Gastrocnemius medialis (tissue), 4 donors: Measurements from ENCODE around the gene TP73. TPM values are rescaled to one million over a fixed set of nuclear protein-coding genes. Genes with fewer than 3 reads are reported as not detected.

ENCODE experiments used
- ATAC-seq, 2 donors: fragments of 150-250 bp; one replicate each; pipeline ENCODE4 v1.9.1; 2016
- DNase-seq, 2 donors: peaks; one replicate each; pipeline ENCODE4 v3.0.0-alpha.2; 2019
- H3K27ac ChIP-seq, 4 donors: fragments of 200-600 bp; sonication (generic); 1 replicate in 1 of 4; 2 replicates in 3 of 4; pipeline ENCODE4 v1.5.1; 2016 to 2018; ENCODE audit warnings: mild to moderate bottlenecking in 2 of 4, moderate library complexity in 1 of 4
- H3K27me3 ChIP-seq, 3 donors: fragments of 200-600 bp; sonication (generic) in 2 of 3; 1 replicate in 1 of 3; 2 replicates in 2 of 3; pipeline versions ENCODE4 v1.5.1 to v1.6.0; 2016 to 2019; ENCODE audit warnings: mild to moderate bottlenecking in 1 of 3, moderate library complexity in 1 of 3
- H3K36me3 ChIP-seq, 2 donors: fragments of 200-600 bp; sonication (generic) in 1 of 2; one replicate each; pipeline ENCODE4 v1.5.1; 2017 to 2018
- H3K4me1 ChIP-seq, 2 donors: fragments of 200-600 bp; sonication (generic) in 1 of 2; one replicate each; pipeline ENCODE4 v1.5.1; 2016 to 2017; ENCODE audit warnings: mild to moderate bottlenecking in 2 of 2
- H3K4me3 ChIP-seq, 4 donors: fragments of 200-600 bp; sonication (generic) in 3 of 4; 1 replicate in 1 of 4; 2 replicates in 3 of 4; pipeline ENCODE4 v1.5.1; 2016 to 2019; ENCODE audit warnings: mild to moderate bottlenecking in 2 of 4
- H3K9me3 ChIP-seq, 3 donors: fragments of 200-600 bp; sonication (generic) in 2 of 3; 1 replicate in 1 of 3; 2 replicates in 2 of 3; pipeline ENCODE4 v1.5.1; 2016 to 2019
- POLR2A ChIP-seq, 2 donors: fragments of 450-650 bp; IDR thresholded peaks; one replicate each; pipeline ENCODE4 v1.6.1; 2017; ENCODE audit warnings: antibody characterized with exemption in 2 of 2, mild to moderate bottlenecking in 2 of 2, moderate library complexity in 2 of 2
- in situ Hi-C, 4 donors: fragments of 200-750 bp; cut with MboI; loops; one replicate each; pipeline versions ENCODE4 v1.15.0 to v1.8.0; 2017; ENCODE audit warnings: low sequenced_read_pairs in 4 of 4
- intact Hi-C: fragments of 100-400 bp; cut with DNase I; formaldehyde crosslinking; loops from one replicate; pipeline ENCODE4 v1.15.1; 2023; ENCODE audit warnings: low total_unique reads
- total RNA-seq, 4 donors: library from RNA; depleted of rRNA; stranded (reverse); fragments of >200 nt; gene quantifications; one replicate each; pipeline versions ENCODE4 v1.1.0 to v1.2.3, GENCODE V29; 2016
- TF ChIP-seq, protein P1 (sequence below), 5 experiments: fragments of 450-650 bp in 3 of 5; fragments of 200-600 bp in 2 of 5; sonication (generic) in 2 of 5; IDR thresholded peaks in 4 of 5; conservative IDR thresholded peaks in 1 of 5; 1 replicate in 4 of 5; 2 replicates in 1 of 5; pipeline ENCODE4 v1.5.1; 2016 to 2019; ENCODE audit warnings: antibody characterized with exemption in 5 of 5, mild to moderate bottlenecking in 3 of 5, moderate library complexity in 3 of 5

Gene TP73
- total RNA-seq, 4 donors from 2014 or later: 0.07 TPM; not detected in 3

DNA sequence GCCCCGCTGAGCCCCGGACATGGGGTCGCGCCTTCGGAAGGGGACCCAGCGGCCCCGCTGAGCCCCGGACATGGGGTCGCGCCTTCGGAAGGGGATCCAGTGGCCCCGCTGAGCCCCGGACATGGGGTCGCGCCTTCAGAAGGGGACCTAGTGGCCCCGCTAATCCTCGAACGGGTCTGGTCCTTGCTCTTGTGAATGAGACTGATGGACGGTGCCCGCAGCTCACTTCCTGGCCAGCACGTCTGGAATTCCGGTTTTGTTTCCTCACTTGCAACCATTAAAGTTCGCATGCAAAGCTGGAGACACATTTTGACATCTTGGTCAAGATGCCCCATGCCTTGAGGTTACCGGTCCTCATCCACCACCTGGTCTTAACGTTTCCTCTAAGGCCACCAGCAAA lies 8.0 kb upstream of the TP73 start:
- Histone ChIP-seq H3K4me1 (peaks cover 8 to 10% of the 10 kb centered on the region in 2 donors), H3K27ac (no peak overlapping the region), H3K27me3 (no peaks in the 10 kb centered on the region), H3K4me3 (no peak overlapping the region), H3K9me3 (no peaks in the 10 kb centered on the region), H3K36me3 (peaks cover 0 to 35% of the 10 kb centered on the region in 2 donors)
- no peak for TF ChIP-seq POLR2A (IDR thresholded peaks at IDR 0.05)
- TF ChIP-seq, protein P1, sequence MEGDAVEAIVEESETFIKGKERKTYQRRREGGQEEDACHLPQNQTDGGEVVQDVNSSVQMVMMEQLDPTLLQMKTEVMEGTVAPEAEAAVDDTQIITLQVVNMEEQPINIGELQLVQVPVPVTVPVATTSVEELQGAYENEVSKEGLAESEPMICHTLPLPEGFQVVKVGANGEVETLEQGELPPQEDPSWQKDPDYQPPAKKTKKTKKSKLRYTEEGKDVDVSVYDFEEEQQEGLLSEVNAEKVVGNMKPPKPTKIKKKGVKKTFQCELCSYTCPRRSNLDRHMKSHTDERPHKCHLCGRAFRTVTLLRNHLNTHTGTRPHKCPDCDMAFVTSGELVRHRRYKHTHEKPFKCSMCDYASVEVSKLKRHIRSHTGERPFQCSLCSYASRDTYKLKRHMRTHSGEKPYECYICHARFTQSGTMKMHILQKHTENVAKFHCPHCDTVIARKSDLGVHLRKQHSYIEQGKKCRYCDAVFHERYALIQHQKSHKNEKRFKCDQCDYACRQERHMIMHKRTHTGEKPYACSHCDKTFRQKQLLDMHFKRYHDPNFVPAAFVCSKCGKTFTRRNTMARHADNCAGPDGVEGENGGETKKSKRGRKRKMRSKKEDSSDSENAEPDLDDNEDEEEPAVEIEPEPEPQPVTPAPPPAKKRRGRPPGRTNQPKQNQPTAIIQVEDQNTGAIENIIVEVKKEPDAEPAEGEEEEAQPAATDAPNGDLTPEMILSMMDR (IDR thresholded peaks at IDR 0.05 in 4 of 5, conservative IDR thresholded peaks at IDR 0.05 in 1 of 5): no peak
- ATAC-seq: no peak
- no peak for DNase-seq
- intact Hi-C loops (no loop called here), in situ Hi-C loops (no loop called here)

DNA sequence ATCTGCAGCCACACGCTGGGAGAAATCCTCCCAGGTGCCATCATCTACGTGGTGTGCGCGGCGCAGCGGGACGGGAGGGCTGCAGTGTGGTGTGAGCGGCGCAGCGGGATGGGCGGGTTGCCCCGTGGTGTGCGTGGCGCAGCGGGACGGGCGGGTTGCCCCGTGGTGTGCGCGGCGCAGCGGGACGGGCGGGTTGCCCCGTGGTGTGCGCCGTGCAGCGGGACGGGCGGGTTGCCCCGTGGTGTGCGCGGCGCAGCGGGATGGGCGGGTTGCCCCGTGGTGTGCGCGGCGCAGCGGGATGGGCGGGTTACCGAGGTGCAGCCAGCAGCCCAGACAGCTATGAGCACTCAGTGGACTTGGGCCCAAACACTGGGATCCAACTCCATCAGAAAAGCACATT lies 7.1 kb upstream of the TP73 start:
- Histone ChIP-seq H3K4me1 (peaks cover 11 to 14% of the 10 kb centered on the region in 2 donors), H3K27me3 (peaks cover 0 to 1% (median under 1%) of the 10 kb centered on the region in 3 donors), H3K9me3 (no peaks in the 10 kb centered on the region), H3K4me3 (no peak overlapping the region), H3K36me3 (peaks cover 0 to 25% of the 10 kb centered on the region in 2 donors), H3K27ac (no peak overlapping the region)
- TF ChIP-seq, protein P1 (IDR thresholded peaks at IDR 0.05 in 4 of 5, conservative IDR thresholded peaks at IDR 0.05 in 1 of 5): no peak
- no peak for TF ChIP-seq POLR2A (IDR thresholded peaks at IDR 0.05)
- intact Hi-C loops (no loop called here), in situ Hi-C loops (no loop called here)
- DNase-seq (no peak), ATAC-seq (no peak)

DNA sequence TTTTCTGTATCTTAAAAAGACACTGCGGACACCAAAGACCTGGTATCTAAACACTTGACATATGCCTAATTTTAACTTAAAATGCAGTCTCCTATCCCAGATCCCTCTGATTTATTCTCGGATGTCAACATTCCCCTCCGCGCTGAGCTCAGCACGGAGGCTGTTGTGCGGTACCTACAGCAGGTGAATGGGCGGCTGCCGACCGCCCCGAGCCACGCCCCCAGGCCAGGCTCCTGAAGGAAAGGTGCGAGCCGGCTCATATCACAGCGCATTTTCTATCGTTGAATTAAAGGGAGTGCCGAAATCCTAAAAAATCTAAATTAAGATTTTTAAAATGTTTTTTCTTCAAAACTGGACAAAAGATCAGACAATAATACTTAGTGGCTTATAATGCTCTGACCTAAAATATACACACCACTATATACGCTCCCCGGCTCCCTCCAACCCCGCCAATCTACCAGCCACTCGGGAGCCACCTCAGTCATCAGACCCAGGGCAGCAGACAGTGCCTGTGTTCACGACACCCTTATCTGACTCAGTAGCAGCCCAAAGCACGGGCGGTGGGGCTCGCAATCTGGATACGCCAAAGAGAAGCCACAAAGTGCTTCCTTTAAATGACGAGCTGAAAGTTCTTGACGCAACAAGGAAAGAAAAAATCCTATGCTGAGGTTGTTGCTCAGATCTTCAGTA lies 6.5 kb upstream of the TP73 start:
- no peak for DNase-seq
- H3K9me3 ChIP-seq: no peaks in the 10 kb centered on the region
- no peak overlapping the region for H3K27ac ChIP-seq
- in situ Hi-C loops: no loop called here
- TF ChIP-seq, protein P1 (IDR thresholded peaks at IDR 0.05 in 4 of 5, conservative IDR thresholded peaks at IDR 0.05 in 1 of 5): no peak
- TF ChIP-seq POLR2A (IDR thresholded peaks at IDR 0.05): no peak
- H3K36me3 ChIP-seq: peaks cover 0 to 24% of the 10 kb centered on the region in 2 donors
- peaks cover 11 to 20% of the 10 kb centered on the region in 2 donors for H3K4me1 ChIP-seq
- no peak overlapping the region for H3K4me3 ChIP-seq
- ATAC-seq: no peak
- intact Hi-C loops: no loop called here
- H3K27me3 ChIP-seq: peaks cover 5 to 7% (median 6%) of the 10 kb centered on the region in 3 donors

DNA sequence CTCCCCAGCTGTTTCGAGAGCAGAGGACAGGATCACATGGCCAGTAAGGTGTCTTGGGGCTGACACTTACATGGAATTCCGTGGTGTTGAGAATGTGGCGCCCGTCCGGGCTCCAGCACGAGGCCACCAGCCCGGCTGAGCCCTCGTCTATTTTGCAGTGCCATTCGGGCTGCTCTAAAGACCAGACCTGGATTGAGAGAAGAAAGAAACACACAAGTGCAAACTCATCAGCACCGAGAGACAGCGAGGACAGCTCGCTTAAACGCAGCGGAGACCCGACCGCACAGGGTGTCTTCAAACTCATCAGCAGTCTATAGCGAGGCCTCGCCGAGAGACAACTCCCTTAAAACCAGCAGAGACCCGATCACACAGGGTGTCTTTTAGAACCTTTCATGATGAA lies 5.7 kb upstream of the TP73 start:
- in situ Hi-C loops: no loop called here
- Histone ChIP-seq H3K27ac (no peak overlapping the region), H3K4me1 (peaks cover 11 to 21% of the 10 kb centered on the region in 2 donors), H3K36me3 (peaks cover 0 to 24% of the 10 kb centered on the region in 2 donors), H3K4me3 (no peak overlapping the region), H3K27me3 (peaks cover 13 to 15% (median 14%) of the 10 kb centered on the region in 3 donors), H3K9me3 (no peaks in the 10 kb centered on the region)
- TF ChIP-seq, protein P1 (IDR thresholded peaks at IDR 0.05 in 4 of 5, conservative IDR thresholded peaks at IDR 0.05 in 1 of 5): no peak
- no peak for TF ChIP-seq POLR2A (IDR thresholded peaks at IDR 0.05)
- ATAC-seq (no peak), DNase-seq (no peak)
- intact Hi-C loops: no loop called here
